NOMO-1 treated with dmso at 0.1 percent for 144 hours (cell line): ENCODE measurements around the gene PTPN11.
"Not testable (repeated sequence)": the region's sequence is repeated elsewhere in the genome, so short reads cannot be mapped to it uniquely, and the experiment has no call there.

Experiments used
- DNase-seq: peaks from one replicate; lab custom pipeline; 2025; ENCODE audit not compliant: unreplicated experiment; lab: John Stamatoyannopoulos, UW

PTPN11 gene

DNA sequence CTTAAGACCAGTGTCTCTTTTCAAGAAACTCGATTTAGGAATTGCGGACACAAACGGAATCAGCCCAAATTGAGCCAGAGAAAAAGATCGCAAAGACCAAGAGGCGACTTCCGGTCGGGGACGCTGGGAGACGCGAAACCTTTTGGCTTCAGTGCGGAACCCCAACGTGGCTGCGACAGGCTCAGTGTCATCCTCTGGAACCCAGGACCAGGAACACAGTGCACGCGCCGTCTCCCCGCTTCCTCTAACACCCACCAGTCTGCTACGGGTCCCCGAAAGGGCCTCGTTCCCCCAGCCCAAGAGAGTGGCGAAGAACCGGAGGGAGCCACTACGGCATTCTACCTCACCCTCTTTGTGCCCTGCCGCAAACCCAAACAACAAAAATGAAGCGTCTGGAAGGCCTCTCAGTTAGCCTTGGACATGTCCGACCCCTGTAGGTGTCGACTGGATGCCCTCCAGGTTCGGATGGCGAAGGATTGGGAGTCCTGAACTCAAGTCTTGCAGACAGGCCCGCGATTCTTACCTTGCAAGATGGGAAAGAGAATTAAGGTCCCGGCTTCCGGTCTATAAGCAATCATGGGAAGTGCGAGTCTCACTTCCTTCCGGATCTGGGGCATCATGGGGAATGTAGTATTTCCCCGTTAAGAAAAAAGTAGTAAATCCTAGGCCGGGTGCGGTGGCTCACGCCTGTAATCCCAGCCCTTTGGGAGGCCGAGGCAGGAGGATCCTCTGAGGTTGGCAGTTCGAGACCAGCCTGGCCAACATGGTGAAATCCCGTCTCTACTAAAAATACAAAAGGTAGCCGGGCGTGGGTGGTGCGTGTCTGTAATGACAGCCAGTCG is 9.5 kb upstream of the PTPN11 start, which contains the start of gene RPL6:
RPL6 (minus strand) TSS at position 542 of the 842 bp plus-strand sequence. CDS start 949 bp downstream, outside the sequence.
- peak; percentile 83 for DNase-seq

DNA sequence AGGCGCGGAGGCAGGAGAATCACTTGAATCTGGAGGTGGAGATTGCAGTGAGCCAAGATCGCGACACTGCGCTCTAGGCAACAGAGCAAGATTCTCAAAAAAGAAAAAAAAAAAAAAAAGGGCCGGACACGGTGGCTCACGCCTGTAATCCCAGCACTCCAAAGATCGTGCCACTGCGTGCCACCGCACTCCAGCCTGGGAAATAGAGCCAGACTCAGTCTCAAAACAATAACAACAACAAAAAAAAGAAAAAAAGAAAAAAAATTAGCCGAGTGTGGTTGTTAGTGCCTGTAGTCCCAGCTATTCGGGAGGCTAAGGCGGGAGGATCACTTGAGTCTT is 8.9 kb upstream of the PTPN11 start:
- DNase-seq, result no peak

DNA sequence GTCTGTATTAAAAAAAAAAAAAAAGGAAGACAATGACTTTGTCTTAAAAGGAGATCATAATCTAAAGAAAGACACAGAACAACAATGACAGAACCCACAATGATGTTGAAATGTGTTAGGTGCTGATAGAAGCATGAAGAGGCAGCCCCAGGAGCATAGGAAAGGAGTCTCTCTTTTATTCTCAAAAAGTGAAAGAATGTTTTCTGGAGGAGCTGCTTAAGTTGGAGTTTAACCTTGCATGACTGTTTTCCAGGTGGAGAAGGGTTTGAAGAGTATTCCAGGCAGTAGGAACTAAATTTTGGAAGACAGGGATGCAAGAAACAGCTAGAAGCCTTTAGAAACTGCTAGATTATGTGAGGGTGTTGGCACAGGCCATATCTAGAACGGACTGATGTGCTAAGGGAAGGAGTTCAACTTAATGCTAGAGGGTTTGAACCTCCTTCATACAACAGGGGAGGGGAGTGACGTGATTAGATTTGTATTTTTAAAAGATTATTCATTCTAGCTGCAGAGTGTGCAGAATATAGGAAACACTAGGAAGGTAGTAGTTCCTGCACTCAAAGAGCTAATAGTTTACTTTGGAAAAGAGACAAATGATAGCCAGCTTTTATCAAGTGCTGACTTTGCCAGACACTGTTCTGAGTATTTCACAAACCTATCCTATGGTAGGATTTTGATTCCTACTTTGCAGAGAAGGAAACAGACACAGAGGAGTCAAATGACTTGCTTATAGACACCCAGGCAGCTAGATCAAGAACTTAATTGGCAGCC is 4.7 kb upstream of the PTPN11 start:
- no peak for DNase-seq

DNA sequence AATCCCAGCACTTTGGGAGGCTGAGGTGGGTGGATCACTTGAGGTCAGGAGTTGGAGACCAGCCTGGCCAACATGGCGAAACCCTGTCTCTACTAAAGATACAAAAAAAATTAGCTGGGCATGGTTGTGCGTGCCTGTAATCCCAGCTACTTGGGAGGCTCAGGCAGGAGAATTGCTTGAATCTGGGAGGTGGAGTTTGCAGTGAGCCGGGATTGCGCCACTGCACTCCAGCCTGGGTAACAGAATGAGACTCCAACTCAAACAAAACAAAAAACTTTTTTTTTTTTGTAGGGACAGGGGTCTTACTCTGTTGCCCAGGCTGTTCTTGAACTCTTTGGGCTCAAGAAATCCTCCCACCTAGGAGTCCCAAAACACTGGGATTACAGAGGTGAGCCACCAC is 3.3 kb upstream of the PTPN11 start:
- DNase-seq, result not testable (repeated sequence)

DNA sequence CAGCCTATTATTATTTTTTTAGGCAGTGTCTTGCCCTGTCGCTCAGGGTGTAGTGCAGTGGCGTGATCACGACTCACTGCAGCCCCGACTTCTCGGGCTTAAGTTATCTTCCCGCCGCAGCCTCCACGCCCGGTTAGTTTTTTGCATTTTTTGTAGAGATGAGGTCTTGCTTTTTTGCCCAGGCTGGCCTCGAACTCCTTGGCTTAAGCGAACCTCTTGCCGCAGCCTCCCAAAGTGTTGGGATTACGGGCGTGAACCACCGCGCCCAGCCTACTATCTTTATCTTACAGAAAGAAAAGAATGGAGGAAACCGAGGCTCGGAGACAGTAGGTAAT is 507 bp upstream of the PTPN11 start:
- DNase-seq, result no peak

DNA sequence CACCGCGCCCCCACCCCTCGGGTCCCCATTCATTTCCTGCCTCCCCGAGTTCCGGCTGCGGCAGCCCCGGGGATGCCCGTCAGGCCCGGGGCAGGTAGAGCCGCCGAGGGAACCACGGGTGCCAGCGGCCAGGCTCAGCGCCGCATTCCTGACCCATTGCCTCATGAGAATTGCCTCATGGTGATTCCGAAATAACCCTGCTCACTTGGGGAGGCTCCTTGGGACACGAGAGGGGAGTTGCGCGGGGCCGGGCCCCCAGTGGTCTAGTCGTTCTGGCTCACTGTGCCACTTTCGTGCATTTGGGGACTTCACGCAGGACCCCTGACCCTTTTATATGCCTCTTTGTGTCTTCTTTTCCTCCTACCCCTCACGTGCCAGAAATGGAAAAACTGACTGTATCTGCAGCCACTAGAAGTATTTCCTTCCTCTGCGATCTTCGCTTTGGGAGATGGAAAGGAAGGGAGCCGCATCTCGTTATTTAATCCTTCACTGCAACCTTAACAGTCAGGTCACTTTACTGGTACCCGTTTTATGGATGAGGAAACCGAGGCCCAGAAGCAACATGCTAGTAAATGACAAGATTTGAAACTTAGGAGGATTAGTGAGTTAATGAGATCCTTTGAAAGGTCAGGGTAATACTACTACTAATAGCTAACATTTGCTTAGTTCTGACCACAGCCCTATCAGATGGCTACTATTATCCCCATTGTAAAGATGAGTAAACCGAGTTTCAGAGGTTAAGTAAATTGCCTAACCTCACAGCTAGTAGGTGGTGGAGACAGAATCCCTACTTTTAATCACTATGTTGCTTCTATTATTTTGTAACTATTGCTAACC is 768 bp downstream of the PTPN11 start:
- DNase-seq, result no peak

DNA sequence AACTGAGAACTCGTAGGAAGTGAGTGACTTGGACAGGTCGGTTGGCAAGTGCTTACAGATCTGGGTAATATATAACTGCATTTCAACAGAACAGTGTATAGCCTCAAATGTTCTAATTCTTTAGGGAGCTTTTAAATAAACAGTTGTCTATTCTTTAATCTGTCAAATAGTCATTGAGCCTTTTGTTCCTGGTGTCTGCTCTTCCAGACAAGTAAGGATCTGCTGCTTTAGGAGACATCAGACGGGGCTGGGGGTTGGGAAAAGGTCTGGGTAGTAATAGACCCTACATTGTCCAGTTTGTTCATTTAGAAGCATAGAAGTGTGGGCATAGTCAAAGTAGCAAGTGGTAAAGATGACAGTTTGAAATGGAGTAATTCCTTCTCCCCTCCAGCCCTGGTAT is 2.0 kb downstream of the PTPN11 start:
- DNase-seq, result no peak

DNA sequence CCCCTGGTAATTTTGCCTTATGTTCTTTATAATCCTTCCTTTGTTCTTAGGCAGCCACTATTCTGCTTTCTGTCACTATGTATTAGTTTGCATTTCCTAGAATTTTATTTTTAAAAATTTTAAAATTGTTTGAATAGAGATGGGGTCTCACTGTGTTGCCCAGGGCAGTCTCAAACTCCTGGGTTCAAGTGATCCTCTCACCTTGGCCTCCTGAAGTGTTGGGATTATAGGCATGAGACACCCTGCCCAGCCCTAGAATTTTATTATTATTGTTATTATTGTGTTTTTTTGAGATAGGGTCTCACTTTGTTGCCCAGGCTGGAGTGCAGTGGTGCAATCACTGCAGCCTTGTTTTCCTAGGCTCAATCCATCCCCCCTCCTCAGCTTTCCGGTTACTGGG is 2.6 kb downstream of the PTPN11 start:
- no peak for DNase-seq

DNA sequence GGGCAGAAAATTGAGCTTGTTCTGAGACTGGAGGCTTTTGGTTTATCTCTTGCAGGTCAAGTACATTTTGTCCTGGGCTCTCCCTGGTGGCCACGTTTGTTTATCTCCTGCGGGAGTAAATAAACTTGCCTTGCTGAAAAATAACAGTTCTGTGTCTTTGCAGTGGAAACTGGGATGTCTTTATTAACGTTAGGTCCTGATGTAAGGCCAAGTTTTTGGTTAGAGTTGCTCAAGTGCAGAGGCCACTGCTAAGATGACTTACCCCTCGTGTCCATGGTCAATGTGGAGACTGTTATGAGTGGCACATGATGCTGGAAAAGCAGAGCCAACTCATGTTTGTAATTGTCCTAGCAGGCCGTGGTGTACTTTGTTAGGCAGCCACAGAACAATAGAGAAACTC is 3.8 kb downstream of the PTPN11 start:
- DNase-seq, result no peak

DNA sequence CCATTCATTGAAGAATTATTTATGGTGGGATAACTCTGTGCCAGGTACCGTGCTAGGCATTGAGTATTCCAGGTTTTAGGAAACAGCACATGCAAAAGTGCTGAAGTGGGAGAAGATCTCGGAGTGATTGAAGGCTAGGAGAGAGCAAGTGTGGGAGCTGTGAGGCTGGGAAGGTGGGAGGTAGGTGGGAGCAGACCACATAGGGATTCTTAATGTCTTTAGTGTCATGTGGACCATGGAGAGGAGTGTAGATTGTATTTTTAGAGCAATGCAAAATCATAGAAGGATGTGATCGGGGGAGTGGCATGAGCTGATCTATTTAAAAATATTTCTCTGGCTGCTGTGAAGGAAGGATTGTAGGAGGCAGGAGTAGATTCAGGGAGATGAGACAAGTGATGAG is 5.4 kb downstream of the PTPN11 start:
- no peak for DNase-seq

DNA sequence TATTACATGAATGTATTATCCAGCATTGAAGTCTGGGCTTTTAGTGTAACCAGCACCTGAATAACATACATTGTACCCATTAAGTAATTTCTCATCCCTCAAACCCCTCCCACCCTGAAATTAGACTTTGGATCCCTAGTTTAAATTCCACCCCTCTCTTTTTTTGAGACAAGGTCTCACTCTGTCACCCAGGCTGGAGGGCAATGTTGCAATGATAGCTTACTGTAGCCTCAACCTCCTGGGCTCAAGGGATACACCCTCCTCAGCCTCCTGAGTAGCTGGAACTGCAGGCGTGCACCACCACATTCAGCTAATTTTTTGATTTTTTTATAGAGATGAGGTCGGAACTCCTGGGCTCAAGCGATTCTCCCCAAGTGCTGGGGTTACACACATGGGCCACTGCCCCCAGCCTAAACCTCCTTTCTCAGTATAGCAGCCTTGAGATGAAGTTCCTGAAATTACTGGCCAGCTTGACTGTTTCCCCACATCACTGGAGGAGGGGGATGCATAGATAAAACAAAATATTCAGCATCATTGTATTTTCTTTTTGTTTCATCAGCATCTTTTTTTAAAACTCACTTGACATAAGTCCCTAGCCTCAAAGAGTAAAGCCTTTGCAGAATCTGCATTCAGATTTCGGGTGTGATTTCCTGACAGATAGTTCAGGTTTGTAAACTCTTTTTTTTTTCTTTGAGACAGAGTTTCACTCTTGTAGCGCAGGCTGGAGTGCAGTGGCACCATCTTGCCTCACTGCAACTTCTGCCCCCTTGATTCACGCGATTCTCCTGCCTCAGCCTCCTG is 7.0 kb downstream of the PTPN11 start:
- no peak for DNase-seq

DNA sequence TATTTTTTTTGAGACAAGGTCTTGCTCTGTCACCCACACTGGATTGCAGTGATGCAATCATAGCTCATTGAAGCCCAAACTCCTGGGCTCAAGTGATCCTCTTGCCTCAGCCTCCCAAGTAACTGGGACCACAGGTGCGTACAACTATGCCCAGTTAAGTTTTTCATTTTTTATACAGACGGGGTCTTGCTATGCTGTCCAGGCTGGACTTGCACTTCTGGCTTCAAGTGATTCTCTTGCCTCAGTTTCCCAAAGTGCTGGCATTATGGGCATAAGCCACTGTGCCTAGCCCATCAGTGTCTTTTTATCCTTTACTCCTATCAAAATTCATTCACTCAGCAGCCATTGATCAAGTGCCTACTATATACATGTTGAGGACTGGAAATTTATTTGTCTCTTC is 9.0 kb downstream of the PTPN11 start:
- DNase-seq, result no peak

DNA sequence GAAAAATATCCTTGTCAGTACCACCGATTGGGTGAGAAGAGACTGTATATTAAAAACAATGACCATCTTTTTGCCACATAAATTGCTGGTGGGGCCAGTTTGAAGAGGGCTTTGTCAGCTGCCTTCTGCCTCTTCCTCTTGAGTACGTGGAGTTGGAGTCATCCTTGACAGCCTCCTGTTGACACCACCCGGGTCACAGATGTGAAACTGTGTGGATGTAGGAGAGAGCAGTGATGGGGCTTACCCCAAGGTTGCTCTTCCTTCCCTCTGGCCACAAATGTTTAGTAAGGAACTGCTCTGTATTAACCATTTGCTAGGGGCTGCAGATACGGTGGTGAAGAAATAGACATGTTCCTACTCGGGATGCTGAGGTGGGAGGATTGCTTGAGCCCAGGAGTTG is 12.2 kb downstream of the PTPN11 start:
- no peak for DNase-seq

DNA sequence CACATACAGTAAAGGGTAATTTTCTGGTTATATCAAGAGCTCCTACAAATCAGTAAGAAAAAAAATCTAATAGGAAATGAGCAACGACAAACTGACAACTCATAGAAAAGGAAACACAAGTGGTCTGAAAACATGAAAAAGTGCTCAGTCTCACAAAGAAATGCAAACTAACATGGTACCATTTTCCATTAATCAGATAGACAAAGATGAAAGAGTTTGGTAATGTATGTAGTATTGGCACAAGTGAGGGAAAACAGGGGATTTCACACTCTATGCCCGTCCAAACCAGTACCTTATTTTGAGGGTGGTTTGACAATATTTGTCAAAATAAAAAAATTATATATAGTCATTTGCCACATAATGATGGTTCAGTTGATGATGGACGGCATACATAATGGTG is 13.2 kb downstream of the PTPN11 start:
- DNase-seq, result no peak

DNA sequence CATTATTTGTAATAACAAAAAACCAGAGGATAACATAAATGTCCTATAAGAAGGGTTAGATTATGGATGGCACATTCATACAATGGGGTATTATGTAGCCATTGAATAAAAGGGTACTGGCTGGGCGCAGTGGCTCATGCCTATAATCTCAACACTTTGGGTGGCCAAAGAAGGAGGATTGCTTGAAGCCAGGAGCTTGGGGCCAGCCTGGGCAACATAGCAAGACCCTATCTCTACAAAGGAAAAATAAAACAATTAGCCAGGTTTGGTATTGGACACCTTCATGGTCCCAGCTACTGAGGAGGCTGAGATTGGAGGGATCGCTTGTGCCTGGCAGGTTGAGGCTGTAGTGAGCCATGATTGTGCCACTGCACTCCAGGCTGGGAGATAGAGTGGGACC is 14.8 kb downstream of the PTPN11 start:
- DNase-seq, result no peak

DNA sequence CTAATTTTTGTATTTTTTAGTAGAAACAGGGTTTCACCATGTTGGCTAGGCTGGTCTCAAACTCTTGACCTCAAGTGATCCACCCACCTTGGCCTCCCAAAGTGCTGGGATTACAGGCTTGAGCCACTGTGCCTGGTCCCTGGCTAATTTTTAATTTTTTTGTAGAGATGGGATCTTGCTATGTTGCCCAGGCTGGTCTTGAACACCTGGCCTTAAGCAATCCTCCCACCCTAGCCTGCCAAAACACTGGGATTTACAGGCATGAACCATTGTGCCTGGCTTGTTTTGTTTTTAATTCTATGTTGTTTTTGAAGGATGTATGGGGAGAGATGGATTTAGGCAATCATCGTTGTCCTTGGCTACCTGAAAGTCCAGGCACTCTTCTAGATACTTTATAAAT is 19.9 kb downstream of the PTPN11 start:
- DNase-seq, result not testable (repeated sequence)

DNA sequence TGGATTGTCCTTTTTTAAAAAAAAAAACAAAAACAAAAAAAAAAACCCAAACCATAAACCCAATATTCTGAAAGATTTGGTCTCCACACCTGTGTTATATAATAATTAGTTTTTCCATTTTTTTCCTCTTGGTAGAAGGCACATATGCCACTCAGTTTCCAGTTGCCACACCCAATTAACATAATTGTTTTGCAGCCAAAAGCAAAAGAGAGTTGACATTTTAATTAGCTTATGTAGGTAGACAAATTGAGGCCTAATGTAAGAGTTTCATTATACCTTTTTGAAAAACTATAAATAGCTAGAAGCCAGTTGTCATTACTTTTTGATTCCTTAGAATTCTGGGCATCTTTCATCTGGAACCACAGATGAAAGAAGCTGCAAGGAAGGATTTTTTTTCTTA is 21.0 kb downstream of the PTPN11 start:
- no peak for DNase-seq

DNA sequence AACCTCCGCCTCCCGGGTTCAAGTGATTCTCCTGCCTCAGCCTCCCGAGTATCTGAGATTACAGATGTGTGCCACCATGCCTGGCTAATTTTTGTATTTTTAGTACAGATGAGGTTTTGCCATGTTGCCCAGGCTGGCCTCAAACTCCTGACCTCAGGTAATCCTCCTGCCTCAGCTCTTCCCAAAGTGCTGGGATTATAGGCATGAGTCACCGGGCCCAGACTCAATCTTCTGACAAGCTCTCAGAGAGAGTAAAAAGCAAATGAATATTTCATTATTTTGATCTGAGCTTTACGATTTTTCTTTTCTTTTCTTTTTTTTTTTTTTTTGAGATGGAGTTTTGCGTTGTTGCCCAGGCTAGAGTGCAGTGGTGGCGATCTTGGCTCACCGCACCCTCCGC is 21.9 kb downstream of the PTPN11 start:
- DNase-seq, result not testable (repeated sequence)

DNA sequence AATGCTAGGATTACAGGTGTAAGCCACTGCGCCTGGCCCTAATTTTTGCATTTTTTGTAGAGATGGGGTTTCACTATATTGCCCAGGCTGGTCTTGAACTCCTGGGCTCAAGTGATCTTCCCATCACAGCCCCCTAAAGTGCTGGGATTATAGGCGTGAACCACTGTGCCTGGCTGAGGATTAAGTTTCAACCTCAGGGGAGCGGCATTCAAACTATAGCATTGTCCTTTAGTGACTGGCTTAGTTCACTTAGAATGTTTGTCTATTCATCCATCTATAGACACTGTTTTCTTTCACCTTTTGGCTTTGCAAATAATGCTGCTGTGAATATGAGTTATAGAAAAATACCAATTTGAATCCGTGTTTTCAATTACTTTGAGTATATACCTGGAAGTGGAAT is 25.2 kb downstream of the PTPN11 start:
- DNase-seq, result no peak

DNA sequence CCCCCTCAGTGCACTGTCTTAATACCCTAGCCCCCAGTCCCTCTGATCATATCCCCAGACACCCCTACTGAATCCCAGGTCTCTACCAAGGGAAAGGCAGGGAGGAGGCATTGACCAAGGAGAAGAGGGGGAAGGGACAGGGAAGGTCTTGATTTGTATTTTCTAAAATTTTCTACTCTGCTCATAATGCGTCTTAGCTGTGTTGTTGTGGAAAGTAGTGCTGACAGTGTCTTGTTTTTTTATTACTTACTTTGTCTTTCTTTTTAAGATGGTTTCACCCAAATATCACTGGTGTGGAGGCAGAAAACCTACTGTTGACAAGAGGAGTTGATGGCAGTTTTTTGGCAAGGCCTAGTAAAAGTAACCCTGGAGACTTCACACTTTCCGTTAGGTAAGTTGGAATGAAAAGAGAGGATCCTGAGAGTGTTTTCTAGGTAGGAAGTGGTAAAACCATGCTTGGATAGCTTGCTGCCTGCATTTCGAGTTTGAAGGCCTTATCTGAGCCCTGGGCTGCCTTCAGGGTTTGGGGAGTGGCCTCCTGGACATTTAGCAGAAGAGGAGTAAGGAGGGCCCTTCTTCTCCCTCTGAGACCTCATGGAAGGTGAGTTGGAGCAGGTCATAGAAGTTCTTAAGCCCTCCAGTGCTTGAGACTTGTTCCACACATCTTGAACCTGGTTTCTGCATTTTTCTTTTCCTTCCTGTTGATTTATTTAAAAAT is 27.4 kb downstream of the PTPN11 start:
- DNase-seq, result no peak
